Heart left ventricle (tissue), 13 donors: ENCODE results near the gene LRRTM2.

Experiments
- POLR2A ChIP-seq, 2 donors: fragments of 450-650 bp; IDR thresholded peaks; one replicate each; pipeline ENCODE4 v1.6.1; 2017; ENCODE audit warnings: antibody characterized with exemption in 2 of 2, mild to moderate bottlenecking in 2 of 2, moderate library complexity in 2 of 2
- TF ChIP-seq, protein P1 (sequence below), 12 donors: fragments of 200-600 bp; sonication (generic) in 4 of 12; IDR thresholded peaks; one replicate each; pipeline versions ENCODE4 v1.5.0 to v1.8.0; 2018 to 2022; ENCODE audit warnings: antibody characterized with exemption in 12 of 12, mild to moderate bottlenecking in 5 of 12
- donor health status: ischemic (EF 13 %, LVEDD 7.1; RV severe dilation, severe dysfunction).
- donor health status: DM: no; HTN: yes; CAD: no.
- donor health status: DM: no; HTN: no; CAD: no.
- donor health status: ischemic (EF 25% LVEDD 6.9; RV normal size, moderate dysfunction).
- donor health status: ischemic (EF 25% LVEDD 5.7; RV mildly dilated, moderate dysfunction).
- donor health status: ischemic (EF 35%, LVEDD 5.7; RV mildly dilated, moderate dysfunction).
- donor health status: nonischemic (EF 11% LVEDD 7.7; RV severe dilation, severe dysfunction).
- donor health status: DM: yes; HTN: yes; CAD: no.
- donor health status: PGD.
- donor health status: ischemic (EF 29% LVEDD 5.4; RV normal size, mild dysfunction).
- donor health status: nonischemic (EF 23%, LVEDD 6.1; RV moderate dilation, normal function).

- TF ChIP-seq POLR2A (IDR thresholded peaks at IDR 0.05) = no peak
- TF ChIP-seq, protein P1, sequence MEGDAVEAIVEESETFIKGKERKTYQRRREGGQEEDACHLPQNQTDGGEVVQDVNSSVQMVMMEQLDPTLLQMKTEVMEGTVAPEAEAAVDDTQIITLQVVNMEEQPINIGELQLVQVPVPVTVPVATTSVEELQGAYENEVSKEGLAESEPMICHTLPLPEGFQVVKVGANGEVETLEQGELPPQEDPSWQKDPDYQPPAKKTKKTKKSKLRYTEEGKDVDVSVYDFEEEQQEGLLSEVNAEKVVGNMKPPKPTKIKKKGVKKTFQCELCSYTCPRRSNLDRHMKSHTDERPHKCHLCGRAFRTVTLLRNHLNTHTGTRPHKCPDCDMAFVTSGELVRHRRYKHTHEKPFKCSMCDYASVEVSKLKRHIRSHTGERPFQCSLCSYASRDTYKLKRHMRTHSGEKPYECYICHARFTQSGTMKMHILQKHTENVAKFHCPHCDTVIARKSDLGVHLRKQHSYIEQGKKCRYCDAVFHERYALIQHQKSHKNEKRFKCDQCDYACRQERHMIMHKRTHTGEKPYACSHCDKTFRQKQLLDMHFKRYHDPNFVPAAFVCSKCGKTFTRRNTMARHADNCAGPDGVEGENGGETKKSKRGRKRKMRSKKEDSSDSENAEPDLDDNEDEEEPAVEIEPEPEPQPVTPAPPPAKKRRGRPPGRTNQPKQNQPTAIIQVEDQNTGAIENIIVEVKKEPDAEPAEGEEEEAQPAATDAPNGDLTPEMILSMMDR (IDR thresholded peaks at IDR 0.05) = no peak
These were observed 26.6 kb upstream of the LRRTM2 start for GRCh38 chr5:138901716-138902115.
